CD4-positive, alpha-beta T cell (primary cell): Measurements from ENCODE around the gene PCDHB8. TPM values are rescaled to one million over a fixed set of nuclear protein-coding genes. Genes with fewer than 3 reads are reported as not detected.
"Not testable (repeated sequence)": the region's sequence is repeated elsewhere in the genome, so short reads cannot be mapped to it uniquely, and the experiment has no call there.

Source experiments
- ATAC-seq: fragments of 200-7000 bp; cut with Tn5 transposase; one replicate; pipeline ENCODE4 v1.10.0; 2022; ENCODE audit warnings: mild to moderate bottlenecking; ENCODE audit not compliant: poor library complexity
- CTCF ChIA-PET: fragments of 350-600 bp; sonication (Branson Sonifier 250); formaldehyde crosslinking; loops from one replicate; lab custom pipeline; 2021; ENCODE audit warnings: antibody characterized with exemption, inconsistent platforms; lab: Charles Lee
- POLR2A ChIA-PET: fragments of 350-600 bp; sonication (Branson Sonifier 250); formaldehyde crosslinking; loops from one replicate; lab custom pipeline; 2021; ENCODE audit warnings: antibody characterized with exemption, inconsistent platforms; lab: Charles Lee
- DNase-seq, 14 experiments: peaks; one replicate each; pipeline ENCODE4 v3.0.0-alpha.2; 2013 to 2020; ENCODE audit warnings: mixed read lengths in 2 of 14
- H3K27ac ChIP-seq, 2 donors: one replicate each; pipeline versions ENCODE4 v1.5.1 to v1.7.0; 2013; ENCODE audit warnings: low read length in 2 of 2, low read depth in 1 of 2, mild to moderate bottlenecking in 1 of 2
- H3K27me3 ChIP-seq, 2 experiments: 1 replicate in 1 of 2; 2 replicates in 1 of 2; pipeline versions ENCODE4 v1.6.1 to v1.7.0; 2013; ENCODE audit warnings: low read length in 2 of 2, control low read depth in 1 of 2, mild to moderate bottlenecking in 1 of 2, moderate library complexity in 1 of 2; ENCODE audit not compliant: insufficient read depth in 2 of 2, control insufficient read depth in 1 of 2
- H3K36me3 ChIP-seq: one replicate; pipeline ENCODE4 v1.6.1; 2013; ENCODE audit warnings: low read length, control low read depth; ENCODE audit not compliant: insufficient read depth
- H3K4me1 ChIP-seq: one replicate; pipeline ENCODE4 v1.6.1; 2013; ENCODE audit warnings: low read length, control low read depth; ENCODE audit not compliant: insufficient read depth
- H3K4me3 ChIP-seq: one replicate; pipeline ENCODE4 v1.5.1; 2013; ENCODE audit warnings: mild to moderate bottlenecking, low read length, moderate library complexity
- H3K9me3 ChIP-seq, 2 experiments: 1 replicate in 1 of 2; 2 replicates in 1 of 2; pipeline versions ENCODE4 v1.6.1 to v1.7.0; 2013; ENCODE audit warnings: low read length in 2 of 2, mild to moderate bottlenecking in 2 of 2, control low read depth in 1 of 2, moderate library complexity in 1 of 2; ENCODE audit not compliant: control insufficient read depth in 1 of 2, insufficient read depth in 1 of 2
- H3K27ac Mint-ChIP-seq: one replicate; pipeline ENCODE4 v1.8.0; 2020; ENCODE audit warnings: mixed read lengths
- H3K27me3 Mint-ChIP-seq: one replicate; pipeline ENCODE4 v1.8.0; 2021; ENCODE audit warnings: mixed read lengths
- H3K36me3 Mint-ChIP-seq: one replicate; pipeline ENCODE4 v1.8.0; 2021; ENCODE audit warnings: low read depth, mixed read lengths
- H3K4me1 Mint-ChIP-seq: one replicate; pipeline ENCODE4 v1.8.0; 2021; ENCODE audit warnings: low read depth, mixed read lengths
- H3K4me3 Mint-ChIP-seq: one replicate; pipeline ENCODE4 v1.8.0; 2020; ENCODE audit warnings: mild to moderate bottlenecking, mixed read lengths
- H3K9me3 Mint-ChIP-seq: one replicate; pipeline ENCODE4 v1.8.0; 2020; ENCODE audit warnings: mixed read lengths
- CTCF ChIP-seq: fragments of 200-600 bp; IDR thresholded peaks from one replicate; pipeline ENCODE4 v1.8.0; 2022; ENCODE audit warnings: antibody characterized with exemption, mild to moderate bottlenecking
- intact Hi-C, 2 experiments: fragments of 100-400 bp; cut with DNase I in 1 of 2; cut with micrococcal nuclease in 1 of 2; formaldehyde crosslinking; loops; one replicate each; pipeline versions ENCODE4 v1.15.1 to v1.9.0; 2023 to 2025; cut with DNase I, micrococcal nuclease
- total RNA-seq, 174 experiments: library from RNA in 2 of 174; stranded (reverse) in 2 of 174; gene quantifications; one replicate each; pipeline ENCODE4 v1.2.3 and lab custom pipeline; 2021 to 2026

Gene PCDHB8
- total RNA-seq, 2 experiments from 2014 or later, result not detected

- ATAC-seq (no peak), DNase-seq (peak in 2 of 14 experiments; percentile 5)
- H3K9me3 Mint-ChIP-seq, result peaks cover 12% of the 10 kb centered on the region
- peaks cover 5% of the 10 kb centered on the region for H3K4me1 Mint-ChIP-seq
- intact Hi-C loops, result no loop called here
- ChIA-PET CTCF (interaction anchor here (0.5 kb wide), 1 partner anchor 21 kb away, joined by 3 read pairs; no protein-coding TSS in a partner anchor), POLR2A (no interaction called here)
- H3K9me3 ChIP-seq, result peaks cover 2 to 28% of the 10 kb centered on the region in 2 experiments
- no peak within 1 kb of the TSS for H3K4me3 ChIP-seq
- peaks cover 73% of the 10 kb centered on the region for H3K27me3 Mint-ChIP-seq
- peaks cover 10 to 15% of the 10 kb centered on the region in 2 experiments for H3K27me3 ChIP-seq
- H3K4me1 ChIP-seq, result no peaks in the 10 kb centered on the region
- no peak within 1 kb of the TSS for H3K27ac Mint-ChIP-seq
- H3K4me3 Mint-ChIP-seq, result peak within 1 kb of the TSS; percentile 72
- H3K36me3 Mint-ChIP-seq, result peaks cover 5% of the 10 kb centered on the region
- TF ChIP-seq CTCF, result no peak
- H3K36me3 ChIP-seq, result no peaks in the 10 kb centered on the region
- no peak within 1 kb of the TSS for H3K27ac ChIP-seq
These were observed 27.8 kb upstream of the PCDHB8 start, which contains the start of gene PCDHB6 for GRCh38 chr5:141149812-141150211. PCDHB6 (plus strand) TSS chr5:141150057; CDS start chr5:141150258, 201 bp downstream.

- ATAC-seq (no peak), DNase-seq (no peak)
- Mint-ChIP-seq H3K4me3 (peak overlapping the region; percentile 72), H3K4me1 (peaks cover 5% of the 10 kb centered on the region), H3K27ac (no peak overlapping the region), H3K36me3 (peaks cover 5% of the 10 kb centered on the region), H3K27me3 (peaks cover 73% of the 10 kb centered on the region), H3K9me3 (peaks cover 12% of the 10 kb centered on the region)
- ChIA-PET POLR2A (no interaction called here), CTCF (interaction anchor here (0.5 kb wide), 1 partner anchor 22 kb away, joined by 3 read pairs; no protein-coding TSS in a partner anchor)
- Histone ChIP-seq H3K4me3 (no peak overlapping the region), H3K4me1 (no peaks in the 10 kb centered on the region), H3K27me3 (peaks cover 11 to 15% of the 10 kb centered on the region in 2 experiments), H3K27ac (no peak overlapping the region), H3K36me3 (no peaks in the 10 kb centered on the region), H3K9me3 (peaks cover 8 to 31% of the 10 kb centered on the region in 2 experiments)
- TF ChIP-seq CTCF, result no peak
- intact Hi-C loops, result no loop called here
These were observed 27.2 kb upstream of the PCDHB8 start for GRCh38 chr5:141150224-141150992.

GRCh38 chr5:141150993-141151325 is 26.6 kb upstream of the PCDHB8 start:
- H3K9me3 Mint-ChIP-seq, result peaks cover 12% of the 10 kb centered on the region
- no peak for ATAC-seq
- no peak overlapping the region for H3K27ac ChIP-seq
- ChIA-PET CTCF (no interaction called here), POLR2A (no interaction called here)
- H3K4me1 ChIP-seq, result no peaks in the 10 kb centered on the region
- no peak for DNase-seq
- peaks cover 5% of the 10 kb centered on the region for H3K4me1 Mint-ChIP-seq
- H3K4me3 Mint-ChIP-seq, result no peak overlapping the region
- H3K4me3 ChIP-seq, result no peak overlapping the region
- peaks cover 5% of the 10 kb centered on the region for H3K36me3 Mint-ChIP-seq
- no peak for TF ChIP-seq CTCF
- H3K36me3 ChIP-seq, result no peaks in the 10 kb centered on the region
- peaks cover 17 to 20% of the 10 kb centered on the region in 2 experiments for H3K27me3 ChIP-seq
- no peak overlapping the region for H3K27ac Mint-ChIP-seq
- intact Hi-C loops, result no loop called here
- peaks cover 8 to 33% of the 10 kb centered on the region in 2 experiments for H3K9me3 ChIP-seq
- peaks cover 76% of the 10 kb centered on the region for H3K27me3 Mint-ChIP-seq

GRCh38 chr5:141151632-141152031 is 26.0 kb upstream of the PCDHB8 start:
- Histone ChIP-seq H3K9me3 (peaks cover 11 to 39% of the 10 kb centered on the region in 2 experiments), H3K27me3 (peaks cover 24 to 26% of the 10 kb centered on the region in 2 experiments)
- intact Hi-C loops, POLR2A ChIA-PET, H3K36me3 Mint-ChIP-seq, H3K27ac ChIP-seq, H3K27ac Mint-ChIP-seq, CTCF ChIA-PET, H3K4me3 ChIP-seq, DNase-seq, H3K36me3 ChIP-seq, H3K4me3 Mint-ChIP-seq, ATAC-seq, H3K4me1 ChIP-seq, H3K4me1 Mint-ChIP-seq: not testable (repeated sequence)
- Mint-ChIP-seq H3K27me3 (peaks cover 77% of the 10 kb centered on the region), H3K9me3 (peaks cover 19% of the 10 kb centered on the region)

- H3K36me3 Mint-ChIP-seq, ATAC-seq, CTCF ChIA-PET, H3K4me3 ChIP-seq, H3K27ac ChIP-seq, DNase-seq, intact Hi-C loops, H3K4me1 Mint-ChIP-seq, H3K4me3 Mint-ChIP-seq, H3K4me1 ChIP-seq, H3K27ac Mint-ChIP-seq, H3K36me3 ChIP-seq, POLR2A ChIA-PET: not testable (repeated sequence)
- Mint-ChIP-seq H3K27me3 (peaks cover 82% of the 10 kb centered on the region), H3K9me3 (peaks cover 20% of the 10 kb centered on the region)
- peaks cover 26 to 30% of the 10 kb centered on the region in 2 experiments for H3K27me3 ChIP-seq
- peaks cover 16 to 41% of the 10 kb centered on the region in 2 experiments for H3K9me3 ChIP-seq
These were observed 25.5 kb upstream of the PCDHB8 start for GRCh38 chr5:141152096-141152495.
